ENCODE data around the gene PPP1R1B.

The PPP1R1B gene

DNA sequence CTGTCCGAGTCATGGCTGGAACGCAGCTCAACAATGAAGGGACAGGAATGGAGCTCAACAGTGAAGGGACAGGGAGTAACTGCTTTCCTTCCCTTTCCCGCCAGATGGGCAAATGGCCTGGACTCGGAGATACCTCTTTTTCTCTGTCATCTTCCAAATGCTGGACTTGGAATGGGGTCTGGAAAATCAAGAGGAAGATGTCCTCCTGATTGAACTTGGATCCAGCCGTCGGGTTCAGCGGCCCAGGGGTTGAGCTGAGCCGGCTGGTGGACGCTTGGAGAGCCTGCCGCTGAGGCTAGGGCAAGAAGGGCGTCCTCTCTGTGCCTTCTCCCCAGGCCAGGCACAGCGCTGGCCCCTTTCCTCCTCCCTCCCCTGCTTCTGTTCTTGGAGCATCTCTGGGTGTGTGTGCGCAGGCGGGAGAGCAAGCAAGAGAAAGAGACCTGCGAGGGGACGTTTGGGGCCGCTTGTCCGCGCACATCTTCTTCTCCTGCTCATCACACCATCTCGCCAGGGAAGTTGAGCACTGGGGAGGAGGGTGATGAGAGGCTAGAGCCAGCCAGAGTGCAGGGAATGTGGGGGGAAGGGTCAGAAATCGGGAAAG lies 25.7 kb upstream of the PPP1R1B start:
- DNase-seq, result no peak

DNA sequence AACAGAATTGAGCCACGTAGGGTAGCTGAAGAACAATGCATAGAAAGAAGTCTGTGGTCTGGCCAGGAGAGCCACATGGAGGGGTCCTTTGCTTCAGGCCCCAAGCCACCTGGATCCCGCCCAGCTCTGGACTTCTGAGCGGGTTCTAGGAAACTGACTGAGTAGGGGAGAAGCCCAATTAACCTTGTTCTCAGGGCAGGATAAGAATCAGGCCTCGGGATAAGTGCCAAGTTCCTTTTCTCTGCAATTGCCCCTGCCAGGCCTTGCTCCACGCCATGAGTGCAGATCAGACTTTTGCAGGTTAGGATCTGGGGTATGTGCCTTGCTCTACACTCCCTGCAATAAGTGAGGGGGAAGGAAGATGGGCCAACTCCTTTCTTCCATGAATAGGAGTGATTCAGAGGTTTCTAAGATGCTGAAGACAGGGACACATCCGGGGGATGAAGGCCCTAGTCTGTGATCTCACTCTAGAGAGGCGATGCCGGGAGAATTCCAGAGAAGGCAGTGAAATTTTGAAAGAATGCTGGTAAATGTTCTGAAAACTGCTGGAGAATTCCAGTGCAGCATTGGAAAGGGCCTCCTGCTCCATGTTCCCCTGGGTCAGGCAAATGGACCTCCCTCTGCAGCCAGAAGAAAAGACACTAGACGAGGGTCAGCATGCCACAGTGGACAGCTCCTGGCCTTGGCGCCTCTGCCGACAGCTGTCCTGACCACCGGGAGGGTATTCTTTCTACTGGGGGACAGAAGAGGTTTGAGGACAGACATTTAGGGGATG lies 24.8 kb upstream of the PPP1R1B start:
- no peak for DNase-seq

DNA sequence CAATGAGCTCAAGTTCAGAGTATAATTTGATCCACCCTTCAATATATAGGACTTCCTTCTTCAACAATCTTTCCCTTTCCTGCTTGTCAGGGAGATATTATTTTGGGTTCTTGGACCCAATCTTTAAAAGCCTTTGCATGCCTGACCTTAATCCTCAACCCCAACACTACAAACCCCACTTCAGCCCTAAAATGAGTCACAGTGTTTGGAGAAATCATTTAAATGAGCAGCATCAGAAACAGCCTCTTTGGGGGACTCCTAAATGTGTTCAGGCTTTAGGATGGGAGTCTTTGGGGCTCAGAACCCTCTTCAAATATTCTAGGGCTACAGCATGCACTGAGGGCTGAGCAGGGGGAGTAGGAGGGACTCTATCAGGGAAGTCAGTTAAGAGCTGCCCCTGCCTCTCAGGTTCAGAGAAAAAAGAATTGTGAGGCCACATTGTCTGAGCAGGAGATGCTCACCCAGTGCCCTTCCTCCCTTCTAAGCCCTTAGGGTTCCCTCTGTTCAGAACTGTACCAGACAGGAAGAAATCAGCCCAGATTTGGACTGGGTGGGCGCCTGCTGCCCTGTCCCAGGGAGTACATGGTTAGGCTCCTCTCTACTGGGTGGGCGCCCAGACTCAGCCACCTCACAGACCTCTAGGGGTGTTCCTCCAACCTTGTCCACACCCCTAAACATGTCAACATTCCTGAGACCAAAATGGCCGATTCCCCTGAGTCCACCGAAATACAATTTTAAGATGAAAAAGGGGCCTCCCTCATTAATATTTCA lies 24.0 kb upstream of the PPP1R1B start:
- no peak for DNase-seq

DNA sequence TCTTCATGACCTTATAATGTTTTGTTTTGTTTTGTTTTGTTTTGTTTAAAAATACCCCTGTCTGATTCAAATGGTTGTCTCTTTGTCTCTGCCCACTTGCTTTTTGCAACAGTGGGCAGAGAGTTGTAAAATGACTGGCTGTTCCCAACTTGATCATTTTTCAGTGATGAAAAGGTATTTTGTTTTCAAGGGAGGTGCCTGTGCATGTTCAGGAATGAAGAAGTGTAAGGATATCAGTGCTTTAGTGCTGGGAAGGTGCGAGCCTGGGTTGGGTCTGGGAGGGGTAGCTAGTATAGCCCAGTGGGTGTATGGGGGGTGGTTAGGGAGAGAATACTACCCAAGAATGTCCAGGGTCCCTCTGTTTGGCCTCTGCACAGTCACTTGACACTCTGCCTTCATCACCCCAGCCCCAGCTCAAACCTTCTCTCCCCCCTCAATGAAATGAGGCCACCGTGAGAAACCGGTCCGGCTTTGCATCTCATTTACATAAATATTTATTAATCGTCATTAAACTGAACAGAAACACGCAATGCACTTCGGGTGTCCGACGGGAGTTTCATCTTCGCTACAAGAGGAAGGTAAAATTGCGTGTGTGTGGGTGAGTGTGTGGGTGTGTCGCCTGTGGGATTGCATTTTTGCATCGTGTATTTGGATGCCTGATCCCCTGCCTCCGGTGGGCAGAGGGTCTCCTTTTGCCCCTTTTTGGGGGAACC lies 23.3 kb upstream of the PPP1R1B start:
- no peak for DNase-seq

DNA sequence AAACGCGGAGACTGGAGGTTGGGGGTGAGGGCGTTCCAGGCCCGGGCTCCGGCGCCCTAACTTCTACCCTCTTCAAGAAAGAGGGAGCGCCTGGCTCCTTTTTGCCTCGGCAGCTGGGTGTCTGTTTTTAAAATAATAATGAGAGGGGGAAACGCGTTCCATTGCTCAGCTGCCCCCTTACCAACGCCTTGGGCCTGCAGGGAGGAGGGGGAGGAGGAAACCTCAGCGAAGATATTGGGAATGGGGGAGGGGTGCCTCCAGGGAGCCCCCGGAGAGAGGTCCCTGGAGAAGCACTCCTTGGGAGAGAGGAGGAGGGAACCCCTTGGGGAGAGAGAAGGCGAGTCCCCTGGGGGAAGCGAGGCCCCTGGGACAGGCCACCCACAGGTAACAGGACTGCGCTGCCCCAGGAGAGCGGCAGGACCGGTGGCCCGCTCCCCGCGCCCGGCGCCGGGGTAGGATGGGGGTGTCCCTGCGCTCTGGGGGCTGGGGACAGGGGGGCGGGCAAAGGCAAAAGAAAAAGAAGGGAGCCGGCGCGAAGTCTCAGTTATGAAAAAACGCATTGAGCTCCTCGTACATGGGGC lies 21.8 kb upstream of the PPP1R1B start:
- DNase-seq, result no peak

GRCh38 chr17:39605492-39606433 lies 21.0 kb upstream of the PPP1R1B start:
- DNase-seq, result no peak

DNA sequence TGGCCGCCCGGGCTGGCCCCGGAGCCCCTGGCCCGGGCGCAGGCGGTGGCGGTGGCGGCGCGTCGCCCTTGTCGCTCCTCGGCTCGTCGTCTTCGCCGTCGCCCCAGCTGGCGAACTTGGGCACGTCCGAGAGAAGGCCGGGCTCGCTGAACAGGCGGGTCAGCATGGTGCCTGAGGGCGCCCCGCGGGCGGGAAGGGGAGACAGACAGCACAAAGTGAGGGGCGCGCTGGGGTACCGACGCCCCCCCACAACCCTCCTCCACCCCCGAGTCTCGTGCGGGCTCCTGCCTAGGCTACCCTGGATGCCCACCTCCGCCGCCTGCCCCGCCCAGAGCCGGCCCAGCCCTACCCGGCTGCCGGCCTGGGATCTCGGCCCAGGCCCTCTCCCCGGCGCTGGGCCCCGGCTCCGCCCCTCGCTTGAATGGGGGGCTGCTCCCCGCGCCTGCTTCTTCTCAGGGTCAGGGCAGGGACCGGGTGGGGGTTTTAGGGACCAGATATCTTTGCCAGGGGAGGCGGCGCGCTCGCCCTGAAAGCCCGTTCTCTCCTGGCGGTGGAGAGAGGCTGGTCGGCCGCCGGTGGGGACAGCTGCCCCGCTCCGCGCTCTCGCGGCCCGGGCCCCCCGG lies 20.2 kb upstream of the PPP1R1B start:
- no peak for DNase-seq

DNA sequence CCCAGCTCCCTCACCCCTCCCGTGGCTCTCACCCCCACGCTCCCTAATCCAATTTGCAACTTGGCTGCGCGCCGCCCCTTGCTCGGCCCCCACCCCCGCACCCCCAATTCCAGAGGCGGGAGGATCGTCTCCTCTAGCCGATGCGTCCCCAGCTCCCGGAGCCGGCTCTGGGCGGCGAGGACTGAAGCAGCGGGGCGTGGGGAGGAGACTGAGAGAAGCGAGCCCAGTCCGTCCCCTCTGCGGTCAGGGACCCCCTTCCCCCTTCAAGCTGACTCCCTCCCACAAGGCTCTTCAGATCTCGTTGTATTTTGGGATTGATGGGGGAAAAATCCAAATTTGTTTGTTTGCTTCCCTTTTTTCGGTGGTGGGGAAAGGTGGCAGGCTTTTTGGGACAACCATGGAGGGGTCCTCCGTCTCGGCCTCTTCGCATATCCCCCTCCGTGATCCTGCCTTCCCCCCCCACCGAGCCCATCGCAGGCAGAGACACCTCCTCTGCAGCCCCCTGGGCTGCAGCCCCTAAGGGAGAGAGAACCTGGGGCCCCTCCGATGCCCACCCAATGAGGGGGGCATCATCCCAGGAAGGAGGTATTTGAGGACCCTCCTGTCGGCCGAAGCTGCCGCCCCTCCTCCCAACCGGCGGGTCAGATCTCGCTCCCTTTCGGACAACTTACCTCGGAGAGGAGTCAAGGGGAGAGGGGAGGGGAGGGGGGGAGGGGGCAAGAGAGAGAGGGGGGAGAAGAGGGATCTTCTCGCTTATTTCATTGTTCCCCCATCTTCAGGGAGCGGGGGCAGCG lies 19.5 kb upstream of the PPP1R1B start:
- DNase-seq, result no peak

- no peak for DNase-seq
Measured at GRCh38 chr17:39607851-39608130, 19.0 kb upstream of the PPP1R1B start, which contains the start of gene NEUROD2. NEUROD2 (minus strand) TSS chr17:39607920; CDS start chr17:39606599, 1,321 bp downstream.

- DNase-seq, result no peak
Measured at GRCh38 chr17:39608142-39608981, 18.4 kb upstream of the PPP1R1B start.

DNA sequence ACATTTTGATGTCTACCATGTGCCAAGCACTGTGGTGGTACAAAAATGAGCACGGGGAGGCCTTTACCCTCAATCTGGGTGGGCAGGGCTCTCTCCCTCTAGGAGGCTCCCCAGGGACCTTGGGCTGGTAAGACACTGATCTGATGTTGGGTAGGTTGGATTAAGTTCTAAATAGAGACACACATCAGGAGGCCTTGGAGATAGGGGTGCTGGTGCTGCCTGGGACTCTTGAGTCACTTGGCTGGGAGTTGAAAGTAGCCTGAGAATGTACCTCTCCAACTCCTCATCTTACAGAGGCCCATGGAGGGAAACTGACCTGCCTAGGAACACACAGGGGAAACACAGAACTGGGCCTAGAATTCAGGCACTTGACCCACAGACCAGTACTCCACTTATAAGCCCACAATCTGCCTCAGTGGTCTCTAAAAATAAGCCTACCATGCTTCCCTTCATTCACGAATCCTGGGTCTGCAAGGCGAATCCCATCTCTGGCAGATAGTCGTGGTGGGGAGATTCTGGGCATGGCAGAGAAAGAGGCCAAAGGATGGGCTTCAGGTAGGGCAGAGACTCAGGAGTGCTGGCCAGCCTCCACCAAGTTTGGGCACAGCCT lies 17.2 kb upstream of the PPP1R1B start:
- DNase-seq, result no peak

DNA sequence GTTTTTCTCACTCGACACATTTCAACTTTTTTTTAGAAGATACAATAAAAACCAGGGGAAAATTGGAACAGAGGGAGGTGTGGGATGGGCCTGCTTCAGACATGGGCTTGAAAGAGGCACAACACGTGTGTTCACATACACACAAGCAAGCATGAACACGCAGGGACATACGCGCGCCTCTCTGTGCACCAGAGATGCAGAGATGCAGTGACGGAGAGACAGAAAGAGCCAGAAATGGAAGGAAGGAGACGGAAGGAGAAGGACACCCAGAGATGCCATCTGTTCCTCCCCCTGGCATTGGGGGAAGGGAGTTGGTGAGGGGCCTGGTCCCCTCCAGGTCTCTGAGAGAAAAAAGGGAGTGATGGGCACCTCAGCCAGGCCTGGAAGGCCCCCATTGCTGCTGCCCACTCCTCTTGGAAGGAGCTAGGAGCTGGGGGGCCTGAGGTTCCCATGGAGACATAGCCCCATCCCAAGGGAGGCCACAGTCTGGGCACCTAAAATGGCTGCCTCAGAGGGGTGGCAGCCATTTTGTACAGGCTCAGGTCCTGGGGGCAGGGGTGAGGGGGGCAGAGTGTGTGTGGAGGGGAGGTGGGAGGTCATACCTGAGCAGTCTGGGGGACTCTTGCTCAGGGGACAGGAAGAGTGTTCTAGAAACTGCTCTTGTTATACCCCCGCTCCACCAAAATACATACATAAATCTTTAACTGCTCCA lies 15.2 kb upstream of the PPP1R1B start:
- DNase-seq, result no peak

- DNase-seq, result no peak
Measured at GRCh38 chr17:39612291-39612894, 14.4 kb upstream of the PPP1R1B start.

GRCh38 chr17:39612935-39613464 lies 13.8 kb upstream of the PPP1R1B start:
- no peak for DNase-seq

DNA sequence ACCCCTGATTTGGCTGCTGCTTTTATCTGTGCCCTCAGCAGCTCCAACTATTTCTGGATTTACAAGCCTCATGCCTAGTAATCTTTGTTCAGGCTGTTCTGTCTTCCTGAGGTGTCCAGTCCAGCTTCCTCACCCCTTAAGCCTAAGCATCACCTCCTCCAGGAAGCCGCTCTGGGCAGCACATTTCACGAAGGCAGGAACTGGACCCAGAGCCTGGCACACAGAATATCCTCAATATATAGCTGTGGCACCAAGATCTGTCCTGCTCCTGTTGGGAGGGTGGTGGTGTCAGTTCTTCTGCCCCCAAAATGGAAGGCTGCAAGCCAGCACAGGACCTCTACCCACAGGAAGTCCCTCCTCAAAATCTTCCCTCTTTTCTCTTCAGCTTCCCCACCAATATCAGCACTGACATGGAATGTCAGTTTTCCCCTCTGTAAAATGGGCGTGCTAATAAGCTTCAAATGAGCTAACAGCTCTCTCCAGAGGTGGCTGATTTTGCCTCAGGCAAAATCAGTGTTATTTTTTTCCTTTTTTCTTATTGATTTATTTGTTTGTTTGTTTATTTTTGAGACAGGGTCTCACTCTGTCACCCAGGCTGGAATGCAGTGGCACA lies 12.1 kb upstream of the PPP1R1B start:
- DNase-seq, result no peak

GRCh38 chr17:39615434-39615833 lies 11.3 kb upstream of the PPP1R1B start:
- DNase-seq, result no peak

DNA sequence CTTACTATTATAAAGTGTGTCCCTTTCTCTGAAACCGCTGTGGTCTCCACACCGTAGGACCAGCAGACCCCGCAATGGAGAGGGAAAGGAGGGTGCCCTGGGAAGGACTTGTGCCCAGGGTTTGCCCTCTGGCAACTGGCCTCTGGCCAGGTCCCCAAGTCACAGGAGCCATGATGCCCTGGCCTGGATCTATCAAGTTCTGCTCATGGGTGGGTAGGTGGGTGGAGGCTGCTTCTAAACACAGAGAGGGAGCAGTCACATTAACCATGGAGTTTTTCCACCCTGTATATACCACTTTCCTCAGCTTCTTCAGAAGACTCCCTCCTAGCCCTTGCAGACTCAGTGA lies 9.7 kb upstream of the PPP1R1B start:
- DNase-seq, result no peak
